NCI-H82 treated with DMSO at 0.1 percent for 48 hours (cell line): Measurements from ENCODE around the gene ANKRD31.
"Not testable (repeated sequence)": the region's sequence is repeated elsewhere in the genome, so short reads cannot be mapped to it uniquely, and the experiment has no call there.

Source experiments
- DNase-seq: peaks from one replicate; lab custom pipeline; 2025; ENCODE audit not compliant: unreplicated experiment; lab: John Stamatoyannopoulos, UW

The ANKRD31 gene

GRCh38 chr5:75161508-75161907 is 75.2 kb downstream of the ANKRD31 start:
- not testable (repeated sequence) for DNase-seq

GRCh38 chr5:75156585-75156984 is 80.1 kb downstream of the ANKRD31 start:
- DNase-seq = peak; percentile 41

DNA sequence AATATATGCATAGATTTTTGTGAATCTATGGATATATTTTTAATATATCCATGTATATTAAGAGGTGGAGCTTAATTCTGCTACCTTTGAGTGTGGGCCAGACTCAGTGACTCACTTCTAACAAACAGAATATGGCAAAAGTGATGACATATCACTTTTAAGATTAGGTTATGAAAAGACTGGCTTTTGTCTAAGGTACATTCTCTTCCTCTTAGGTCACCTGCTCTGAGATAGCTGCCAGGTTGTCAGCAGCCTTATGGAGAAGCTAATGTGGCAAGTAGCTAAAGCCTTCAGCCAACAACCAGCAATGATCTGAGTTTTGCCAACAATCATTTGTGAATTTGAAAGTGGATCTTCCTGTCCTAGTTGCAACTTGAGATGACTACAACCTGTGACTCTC is 83.8 kb downstream of the ANKRD31 start:
- DNase-seq = no peak

DNA sequence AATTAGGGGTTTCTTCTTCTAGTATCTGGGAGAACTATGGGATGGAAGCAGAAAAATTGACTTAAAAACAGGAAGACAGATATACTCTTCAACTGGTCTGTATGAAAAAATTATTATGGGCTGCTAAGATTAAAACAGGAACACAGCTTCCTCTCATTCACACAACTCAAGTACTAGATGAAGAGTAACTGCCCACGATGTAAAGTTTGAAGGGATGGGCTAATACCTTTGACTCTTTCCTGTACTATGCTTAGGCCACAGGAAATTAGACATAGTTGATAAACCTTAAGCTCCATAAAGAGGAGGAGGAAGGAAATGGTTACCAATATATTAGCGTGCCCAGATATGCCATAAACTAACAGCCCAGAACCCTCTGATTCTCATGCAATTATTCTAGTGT is 88.6 kb downstream of the ANKRD31 start:
- no peak for DNase-seq

DNA sequence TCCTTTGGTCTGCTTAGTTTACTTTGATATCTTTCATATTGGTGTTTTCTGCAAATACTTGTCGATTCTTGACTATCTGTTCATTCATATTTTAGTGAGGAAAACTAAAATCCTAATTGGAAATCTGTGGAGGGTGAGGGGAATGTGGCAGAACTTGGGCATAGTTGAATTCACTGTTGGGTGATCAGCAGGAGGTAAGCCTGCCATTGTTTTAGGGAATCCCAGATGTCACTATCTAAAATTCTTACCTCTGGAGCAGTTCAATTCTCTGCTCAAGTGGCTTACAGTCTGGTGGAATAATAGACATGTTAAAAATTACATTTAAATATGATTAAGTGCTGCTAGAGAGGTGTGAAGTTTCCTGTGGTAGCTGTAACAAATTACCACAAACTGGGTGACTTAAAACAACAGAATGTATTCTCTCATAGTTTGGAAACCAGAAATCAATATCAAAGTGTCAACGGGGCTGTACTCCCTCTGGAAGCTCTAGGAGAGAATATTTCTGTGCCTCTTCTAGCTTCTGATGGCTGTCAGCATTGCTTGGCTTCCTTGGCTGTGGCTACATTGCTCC is 94.0 kb downstream of the ANKRD31 start:
- DNase-seq = no peak

DNA sequence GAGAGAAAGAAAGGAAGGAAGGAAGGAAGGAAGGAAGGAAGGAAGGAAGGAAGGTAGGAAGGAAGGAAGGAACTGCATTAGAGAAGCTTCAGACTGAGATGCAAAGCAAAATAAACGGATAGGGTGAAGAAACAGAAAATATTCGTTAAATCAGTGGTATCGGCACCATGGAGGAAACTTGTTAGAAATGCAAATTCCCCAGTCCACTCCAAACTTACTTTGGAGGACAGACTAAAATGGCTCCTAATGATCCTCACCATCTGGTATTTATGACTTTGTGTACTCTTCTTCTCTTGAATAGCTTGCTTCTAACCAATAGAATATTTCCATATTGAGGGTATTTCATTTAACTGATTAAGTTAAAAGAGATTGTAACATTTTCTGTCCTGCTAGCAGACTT is 96.4 kb downstream of the ANKRD31 start:
- no peak for DNase-seq

GRCh38 chr5:75138689-75139088 is 98.0 kb downstream of the ANKRD31 start:
- DNase-seq = no peak

- no peak for DNase-seq
Observed at GRCh38 chr5:75130818-75131349, 105.8 kb downstream of the ANKRD31 start.

DNA sequence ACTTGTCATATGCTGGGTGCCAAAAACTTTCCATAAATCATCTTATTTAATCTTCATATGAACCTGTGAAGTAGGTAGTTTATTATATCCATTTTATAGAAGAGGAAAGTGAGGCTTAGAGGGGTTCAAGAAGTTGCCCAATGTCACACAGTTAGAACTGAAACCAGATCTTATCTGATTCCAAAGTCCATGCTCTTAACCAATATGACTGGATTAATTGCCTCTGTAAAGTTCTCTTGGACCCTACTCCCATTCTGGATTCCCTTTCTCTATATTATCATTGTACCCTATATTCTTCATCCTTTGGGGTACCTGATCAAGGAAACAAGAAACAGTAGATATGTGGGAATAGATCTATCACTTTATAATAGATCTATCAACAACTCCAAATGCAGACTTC is 119.8 kb downstream of the ANKRD31 start:
- DNase-seq = no peak

DNA sequence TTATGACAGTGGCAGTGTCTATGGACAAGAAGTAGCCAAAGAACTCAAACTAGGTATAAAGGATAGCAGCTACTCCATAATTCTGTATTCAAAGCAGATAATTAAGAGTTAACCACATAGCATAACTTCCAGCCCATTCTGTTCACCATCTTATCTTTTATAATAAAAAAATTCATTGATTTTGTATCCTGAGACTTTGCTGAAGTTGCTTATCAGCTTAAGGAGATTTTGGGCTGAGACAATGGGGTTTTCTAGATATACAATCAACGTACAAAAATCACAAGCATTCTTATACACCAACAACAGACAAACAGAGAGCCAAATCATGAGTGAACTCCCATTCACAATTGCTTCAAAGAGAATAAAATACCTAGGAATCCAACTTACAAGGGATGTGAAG is 122.4 kb downstream of the ANKRD31 start:
- DNase-seq = not testable (repeated sequence)

- DNase-seq = no peak
Observed at GRCh38 chr5:75113354-75114113, 123.1 kb downstream of the ANKRD31 start.

DNA sequence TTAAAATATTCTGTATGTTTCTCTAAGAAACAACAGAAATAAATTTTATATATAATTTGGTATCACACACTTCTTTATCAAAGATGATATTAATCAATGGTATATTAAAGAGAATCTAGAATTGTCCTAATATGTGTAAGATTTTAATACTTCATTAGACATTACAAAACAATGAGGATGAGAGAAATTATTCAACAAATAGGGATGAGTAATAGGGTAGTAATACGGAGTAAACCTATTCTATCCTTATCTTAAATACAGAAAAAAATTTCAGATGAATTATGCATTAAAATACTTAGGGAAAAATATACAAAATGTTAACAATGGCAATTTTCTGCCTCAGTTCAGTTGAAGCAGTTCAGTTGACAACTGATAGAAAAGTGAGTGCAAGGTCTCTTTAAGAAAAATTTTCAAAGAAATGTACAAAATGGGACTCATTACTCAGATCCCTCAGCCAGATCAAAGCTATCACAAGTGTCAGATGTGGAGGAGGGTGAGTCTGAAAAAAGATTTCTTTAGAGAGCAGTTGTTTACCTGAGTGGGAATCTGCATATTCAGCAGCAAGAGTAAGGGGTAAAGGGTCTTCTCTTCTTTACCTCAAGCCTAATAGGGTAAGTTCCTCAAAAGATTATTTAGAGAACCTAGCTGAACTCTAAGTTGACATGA is 127.6 kb downstream of the ANKRD31 start:
- no peak for DNase-seq

DNA sequence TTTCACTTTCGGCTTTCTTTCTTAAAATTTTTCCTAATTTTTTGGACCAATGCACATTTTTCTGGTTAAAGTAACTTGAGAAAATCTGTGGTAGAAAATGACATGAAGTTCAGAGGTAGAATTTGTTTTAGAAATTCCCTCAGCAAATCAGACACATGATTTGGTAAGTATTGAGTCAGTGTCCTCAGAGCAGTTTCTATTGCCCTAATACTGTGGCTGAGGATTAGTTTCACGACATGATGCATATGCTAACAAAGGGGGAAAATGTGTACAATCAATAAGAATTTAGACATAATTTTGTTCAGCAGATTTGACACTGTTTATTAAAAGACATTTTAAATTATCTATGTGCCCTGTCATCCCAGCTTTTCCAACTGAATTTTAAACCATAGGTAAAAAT is 128.2 kb downstream of the ANKRD31 start:
- DNase-seq = no peak

DNA sequence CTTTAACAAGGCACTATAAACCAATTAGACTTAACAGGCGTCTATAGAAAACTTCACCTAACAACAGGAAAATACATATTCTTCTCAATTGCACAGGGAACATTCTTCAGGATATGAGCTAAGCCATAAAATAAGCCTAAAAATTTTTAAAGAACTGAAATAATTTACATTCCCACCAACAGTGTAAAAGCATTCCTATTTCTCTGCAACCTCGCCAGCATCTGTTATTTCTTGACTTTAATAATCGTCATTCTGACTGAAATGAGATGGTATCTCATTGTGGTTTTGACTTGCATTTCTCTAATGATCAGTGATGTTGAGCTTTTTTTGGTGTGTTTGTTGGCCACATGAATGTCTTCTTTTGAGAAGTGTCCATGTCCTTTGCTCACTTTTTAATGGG is 140.7 kb downstream of the ANKRD31 start:
- not testable (repeated sequence) for DNase-seq

GRCh38 chr5:75091597-75091996 is 145.1 kb downstream of the ANKRD31 start:
- DNase-seq = no peak

- DNase-seq = no peak
Observed at GRCh38 chr5:75089662-75090061, 147.0 kb downstream of the ANKRD31 start.

- DNase-seq = no peak
Observed at GRCh38 chr5:75089137-75089536, 147.5 kb downstream of the ANKRD31 start.

DNA sequence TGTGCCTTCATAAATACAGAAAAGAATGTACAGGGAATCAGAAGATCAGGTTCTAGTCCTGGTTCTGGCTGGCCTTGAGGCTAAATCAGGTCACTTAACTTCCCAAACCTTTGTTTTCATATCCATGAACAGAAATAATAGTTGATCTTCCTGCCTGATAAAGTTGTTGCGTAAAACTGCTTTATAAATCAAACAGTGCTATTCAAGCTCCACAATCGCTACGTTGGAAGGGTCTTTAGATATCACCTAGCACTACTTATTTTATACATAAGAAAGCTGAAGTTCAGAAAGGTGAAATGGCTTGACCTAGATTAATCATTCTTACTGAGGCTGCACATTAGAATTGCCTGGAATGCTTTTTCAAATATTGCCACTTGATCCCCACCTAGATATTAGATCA is 148.0 kb downstream of the ANKRD31 start:
- DNase-seq = no peak

DNA sequence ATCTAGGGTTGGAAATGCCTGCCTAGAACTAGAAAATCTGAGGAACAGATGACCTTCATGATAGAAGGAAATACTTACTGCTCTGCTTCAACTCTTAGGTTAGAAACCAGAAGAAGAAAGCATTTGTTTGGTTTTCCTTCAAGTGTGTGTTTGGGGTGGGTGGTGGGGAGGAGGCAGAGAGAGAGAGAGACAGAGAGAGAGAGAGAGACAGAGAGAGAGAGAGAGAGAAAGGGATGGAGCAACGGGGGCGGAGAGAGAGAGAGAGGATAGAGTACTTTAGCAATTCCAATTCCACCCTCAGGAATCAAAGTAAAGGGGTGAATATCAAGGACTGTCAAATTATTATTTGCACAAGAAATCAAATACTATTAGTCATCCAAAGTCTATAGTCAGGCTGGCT is 155.2 kb downstream of the ANKRD31 start:
- no peak for DNase-seq

DNA sequence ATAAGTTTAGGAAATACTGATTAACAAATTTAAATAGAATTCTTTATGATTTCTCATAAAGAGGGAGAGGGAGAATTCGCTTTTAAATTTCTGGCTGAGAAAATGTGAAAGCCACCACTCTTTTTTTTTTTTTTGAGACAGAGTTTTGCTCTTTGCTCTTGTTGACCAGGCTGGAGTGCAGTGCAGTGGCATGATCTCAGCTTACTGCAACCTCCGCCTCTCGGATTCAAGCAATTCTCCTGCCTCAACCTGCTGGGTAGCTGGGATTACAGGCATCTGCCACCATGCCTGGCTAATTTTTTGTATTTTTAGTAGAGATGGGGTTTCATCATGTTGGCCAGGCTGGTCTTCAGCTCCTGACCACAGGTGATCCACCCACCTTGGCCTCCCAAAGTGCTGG is 157.3 kb downstream of the ANKRD31 start:
- not testable (repeated sequence) for DNase-seq

DNA sequence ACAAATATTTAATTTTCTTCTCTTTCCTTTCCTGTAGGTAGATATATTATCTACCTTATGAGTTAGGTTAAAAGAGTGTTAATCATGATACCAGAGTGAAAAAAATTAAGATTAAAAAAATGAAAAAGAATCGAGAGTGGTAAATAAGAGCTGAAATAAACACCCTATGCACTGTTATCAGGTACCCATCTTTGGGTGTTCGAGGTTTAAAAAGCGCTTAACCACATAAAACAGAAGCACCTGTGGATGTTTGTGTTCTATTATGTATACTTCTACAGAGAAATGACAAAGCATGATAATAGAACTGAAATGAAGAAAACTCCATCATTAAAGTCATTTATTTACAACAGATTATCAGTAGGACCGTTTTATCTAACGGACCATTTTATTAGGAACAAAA is 158.7 kb downstream of the ANKRD31 start:
- DNase-seq = no peak

DNA sequence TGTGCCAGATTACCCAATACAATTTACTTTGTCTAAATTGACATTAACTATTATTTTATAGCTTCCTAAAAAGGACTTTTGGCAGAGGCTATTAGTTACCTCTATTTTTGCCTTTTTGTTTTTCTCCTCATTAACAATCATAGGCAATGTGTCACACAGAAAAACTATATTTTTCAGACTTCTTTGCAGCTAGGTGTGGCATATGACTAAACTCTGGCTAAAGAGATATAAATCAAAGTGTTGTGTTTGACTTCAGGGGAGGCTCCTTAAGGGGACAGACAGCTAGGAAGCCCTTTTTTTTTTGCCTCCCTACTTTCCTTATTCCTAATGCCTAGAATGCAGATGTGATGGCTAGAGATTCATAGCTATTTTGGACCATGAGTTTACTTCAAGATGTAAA is 164.6 kb downstream of the ANKRD31 start:
- no peak for DNase-seq
